ENCODE data around the gene LRRC32. TPM values are rescaled to one million over a fixed set of nuclear protein-coding genes. Genes with fewer than 3 reads are reported as not detected.

LRRC32 gene
- total and polyA plus RNA-seq, 10 of the 15 experiments (the other 5 are each of a cell fraction or from before 2014, with no cell fraction given): 0.56 to 20.8 (median 7.4) TPM

DNA sequence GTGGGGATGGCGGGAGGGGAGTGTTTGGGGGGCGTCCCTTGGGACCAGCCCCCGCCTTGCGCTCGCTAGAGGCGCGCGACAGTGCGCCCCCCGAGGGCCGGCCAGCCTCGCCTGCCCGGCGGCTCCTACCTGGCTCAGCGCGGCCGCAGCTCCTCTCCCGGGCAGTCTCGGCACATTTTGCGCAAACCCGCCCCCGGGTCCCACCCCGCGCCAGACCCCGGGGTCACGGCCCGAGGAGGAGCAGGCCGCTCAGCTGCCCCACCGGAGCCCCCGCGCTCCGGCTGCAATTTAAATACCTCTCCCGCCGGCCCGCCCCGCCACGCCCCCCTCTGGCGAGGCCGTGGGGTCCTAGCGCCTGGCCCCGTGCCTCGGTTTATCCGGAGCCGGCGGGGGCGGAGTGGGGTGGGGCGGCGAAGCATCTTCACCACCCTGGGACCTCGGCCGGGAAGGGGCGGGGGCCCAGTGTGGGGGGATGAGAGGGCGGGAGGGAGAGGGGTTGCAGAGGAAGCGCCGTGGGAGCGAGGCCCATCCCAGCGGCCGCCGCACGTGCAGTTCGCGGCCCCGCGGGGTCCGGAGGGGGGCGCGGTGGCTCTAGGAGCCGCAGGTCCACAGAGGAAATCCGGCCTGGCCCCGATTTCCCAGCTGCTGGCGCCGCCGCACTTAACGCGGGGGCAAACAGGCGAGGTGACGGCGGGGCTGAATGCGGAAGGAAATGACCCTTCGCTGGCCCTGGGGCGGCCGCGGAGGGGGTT is at the start of gene LRRC32 (continued):
- TF ChIP-seq, protein P1, sequence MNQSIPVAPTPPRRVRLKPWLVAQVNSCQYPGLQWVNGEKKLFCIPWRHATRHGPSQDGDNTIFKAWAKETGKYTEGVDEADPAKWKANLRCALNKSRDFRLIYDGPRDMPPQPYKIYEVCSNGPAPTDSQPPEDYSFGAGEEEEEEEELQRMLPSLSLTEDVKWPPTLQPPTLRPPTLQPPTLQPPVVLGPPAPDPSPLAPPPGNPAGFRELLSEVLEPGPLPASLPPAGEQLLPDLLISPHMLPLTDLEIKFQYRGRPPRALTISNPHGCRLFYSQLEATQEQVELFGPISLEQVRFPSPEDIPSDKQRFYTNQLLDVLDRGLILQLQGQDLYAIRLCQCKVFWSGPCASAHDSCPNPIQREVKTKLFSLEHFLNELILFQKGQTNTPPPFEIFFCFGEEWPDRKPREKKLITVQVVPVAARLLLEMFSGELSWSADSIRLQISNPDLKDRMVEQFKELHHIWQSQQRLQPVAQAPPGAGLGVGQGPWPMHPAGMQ (IDR thresholded peaks at IDR 0.05; ENCODE audit: borderline replicate concordance): no peak
- TF ChIP-seq ZZZ3 (IDR thresholded peaks at IDR 0.05; ENCODE audit: control insufficient read depth, insufficient read length, low read depth): no peak
- no peak for TF ChIP-seq NBN (IDR thresholded peaks at IDR 0.05)
- TF ChIP-seq, protein P2, sequence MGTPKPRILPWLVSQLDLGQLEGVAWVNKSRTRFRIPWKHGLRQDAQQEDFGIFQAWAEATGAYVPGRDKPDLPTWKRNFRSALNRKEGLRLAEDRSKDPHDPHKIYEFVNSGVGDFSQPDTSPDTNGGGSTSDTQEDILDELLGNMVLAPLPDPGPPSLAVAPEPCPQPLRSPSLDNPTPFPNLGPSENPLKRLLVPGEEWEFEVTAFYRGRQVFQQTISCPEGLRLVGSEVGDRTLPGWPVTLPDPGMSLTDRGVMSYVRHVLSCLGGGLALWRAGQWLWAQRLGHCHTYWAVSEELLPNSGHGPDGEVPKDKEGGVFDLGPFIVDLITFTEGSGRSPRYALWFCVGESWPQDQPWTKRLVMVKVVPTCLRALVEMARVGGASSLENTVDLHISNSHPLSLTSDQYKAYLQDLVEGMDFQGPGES (IDR thresholded peaks at IDR 0.05): no peak
- TF ChIP-seq, protein P3, sequence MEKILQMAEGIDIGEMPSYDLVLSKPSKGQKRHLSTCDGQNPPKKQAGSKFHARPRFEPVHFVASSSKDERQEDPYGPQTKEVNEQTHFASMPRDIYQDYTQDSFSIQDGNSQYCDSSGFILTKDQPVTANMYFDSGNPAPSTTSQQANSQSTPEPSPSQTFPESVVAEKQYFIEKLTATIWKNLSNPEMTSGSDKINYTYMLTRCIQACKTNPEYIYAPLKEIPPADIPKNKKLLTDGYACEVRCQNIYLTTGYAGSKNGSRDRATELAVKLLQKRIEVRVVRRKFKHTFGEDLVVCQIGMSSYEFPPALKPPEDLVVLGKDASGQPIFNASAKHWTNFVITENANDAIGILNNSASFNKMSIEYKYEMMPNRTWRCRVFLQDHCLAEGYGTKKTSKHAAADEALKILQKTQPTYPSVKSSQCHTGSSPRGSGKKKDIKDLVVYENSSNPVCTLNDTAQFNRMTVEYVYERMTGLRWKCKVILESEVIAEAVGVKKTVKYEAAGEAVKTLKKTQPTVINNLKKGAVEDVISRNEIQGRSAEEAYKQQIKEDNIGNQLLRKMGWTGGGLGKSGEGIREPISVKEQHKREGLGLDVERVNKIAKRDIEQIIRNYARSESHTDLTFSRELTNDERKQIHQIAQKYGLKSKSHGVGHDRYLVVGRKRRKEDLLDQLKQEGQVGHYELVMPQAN (conservative IDR thresholded peaks at IDR 0.05): no peak
- 0 out of 4 replicates have a peak, but pooled peaks have one; percentile 11 for TF ChIP-seq IKZF2 (IDR thresholded peaks at IDR 0.05)
- TF ChIP-seq RUNX3 (IDR thresholded peaks at IDR 0.05; ENCODE audit: low read length): no peak
- TF ChIP-seq PML (IDR thresholded peaks at IDR 0.05; ENCODE audit: low read length): no peak
- TF ChIP-seq, protein P4, sequence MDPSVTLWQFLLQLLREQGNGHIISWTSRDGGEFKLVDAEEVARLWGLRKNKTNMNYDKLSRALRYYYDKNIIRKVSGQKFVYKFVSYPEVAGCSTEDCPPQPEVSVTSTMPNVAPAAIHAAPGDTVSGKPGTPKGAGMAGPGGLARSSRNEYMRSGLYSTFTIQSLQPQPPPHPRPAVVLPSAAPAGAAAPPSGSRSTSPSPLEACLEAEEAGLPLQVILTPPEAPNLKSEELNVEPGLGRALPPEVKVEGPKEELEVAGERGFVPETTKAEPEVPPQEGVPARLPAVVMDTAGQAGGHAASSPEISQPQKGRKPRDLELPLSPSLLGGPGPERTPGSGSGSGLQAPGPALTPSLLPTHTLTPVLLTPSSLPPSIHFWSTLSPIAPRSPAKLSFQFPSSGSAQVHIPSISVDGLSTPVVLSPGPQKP (IDR thresholded peaks at IDR 0.05; ENCODE audit: low read depth, low read length): no peak
- TF ChIP-seq TARDBP (IDR thresholded peaks at IDR 0.05; ENCODE audit: borderline replicate concordance): no peak
- TF ChIP-seq, protein P5, sequence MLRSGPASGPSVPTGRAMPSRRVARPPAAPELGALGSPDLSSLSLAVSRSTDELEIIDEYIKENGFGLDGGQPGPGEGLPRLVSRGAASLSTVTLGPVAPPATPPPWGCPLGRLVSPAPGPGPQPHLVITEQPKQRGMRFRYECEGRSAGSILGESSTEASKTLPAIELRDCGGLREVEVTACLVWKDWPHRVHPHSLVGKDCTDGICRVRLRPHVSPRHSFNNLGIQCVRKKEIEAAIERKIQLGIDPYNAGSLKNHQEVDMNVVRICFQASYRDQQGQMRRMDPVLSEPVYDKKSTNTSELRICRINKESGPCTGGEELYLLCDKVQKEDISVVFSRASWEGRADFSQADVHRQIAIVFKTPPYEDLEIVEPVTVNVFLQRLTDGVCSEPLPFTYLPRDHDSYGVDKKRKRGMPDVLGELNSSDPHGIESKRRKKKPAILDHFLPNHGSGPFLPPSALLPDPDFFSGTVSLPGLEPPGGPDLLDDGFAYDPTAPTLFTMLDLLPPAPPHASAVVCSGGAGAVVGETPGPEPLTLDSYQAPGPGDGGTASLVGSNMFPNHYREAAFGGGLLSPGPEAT (IDR thresholded peaks at IDR 0.05; ENCODE audit: low read depth): no peak
- no peak for TF ChIP-seq RELA (IDR thresholded peaks at IDR 0.05; ENCODE audit: borderline replicate concordance, partially characterized antibody)
- no peak for TF ChIP-seq SRF (IDR thresholded peaks at IDR 0.05; ENCODE audit: low read depth in 2 of 2, low read length in 2 of 2)
- TF ChIP-seq, protein P6, sequence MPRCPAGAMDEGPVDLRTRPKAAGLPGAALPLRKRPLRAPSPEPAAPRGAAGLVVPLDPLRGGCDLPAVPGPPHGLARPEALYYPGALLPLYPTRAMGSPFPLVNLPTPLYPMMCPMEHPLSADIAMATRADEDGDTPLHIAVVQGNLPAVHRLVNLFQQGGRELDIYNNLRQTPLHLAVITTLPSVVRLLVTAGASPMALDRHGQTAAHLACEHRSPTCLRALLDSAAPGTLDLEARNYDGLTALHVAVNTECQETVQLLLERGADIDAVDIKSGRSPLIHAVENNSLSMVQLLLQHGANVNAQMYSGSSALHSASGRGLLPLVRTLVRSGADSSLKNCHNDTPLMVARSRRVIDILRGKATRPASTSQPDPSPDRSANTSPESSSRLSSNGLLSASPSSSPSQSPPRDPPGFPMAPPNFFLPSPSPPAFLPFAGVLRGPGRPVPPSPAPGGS (IDR thresholded peaks at IDR 0.05; ENCODE audit: borderline replicate concordance, insufficient read depth, low read depth, low read length, poor library complexity, severe bottlenecking): no peak
- TF ChIP-seq, protein P7, sequence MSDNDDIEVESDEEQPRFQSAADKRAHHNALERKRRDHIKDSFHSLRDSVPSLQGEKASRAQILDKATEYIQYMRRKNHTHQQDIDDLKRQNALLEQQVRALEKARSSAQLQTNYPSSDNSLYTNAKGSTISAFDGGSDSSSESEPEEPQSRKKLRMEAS (IDR thresholded peaks at IDR 0.05; ENCODE audit: low read depth, low read length): no peak
- TF ChIP-seq MTA3 (IDR thresholded peaks at IDR 0.05; ENCODE audit: borderline replicate concordance, low read length): no peak
- TF ChIP-seq FOS (IDR thresholded peaks at IDR 0.05; ENCODE audit: borderline replicate concordance, extremely low read depth, insufficient read length): no peak
- TF ChIP-seq HDAC2 (IDR thresholded peaks at IDR 0.05): no peak
- 0 out of 2 replicates have a peak, but pooled peaks have one; percentile 9 for TF ChIP-seq CBFB (IDR thresholded peaks at IDR 0.05; ENCODE audit: low read depth)
- no peak for TF ChIP-seq NR2C1 (IDR thresholded peaks at IDR 0.05)
- TF ChIP-seq IKZF1 (conservative IDR thresholded peaks at IDR 0.05): peak; percentile 46
- no peak for TF ChIP-seq POLR2AphosphoS2 (IDR thresholded peaks at IDR 0.05; ENCODE audit: low read depth, low read length)
